NK-92 (cell line): Measurements from ENCODE around the gene ZBTB42.

Source experiments
- DNase-seq: peaks from one replicate; lab custom pipeline; 2025; ENCODE audit not compliant: unreplicated experiment; lab: John Stamatoyannopoulos, UW

The ZBTB42 gene

GRCh38 chr14:104800771-104801519, at the start of gene ZBTB42:
Gene ZBTB42 (plus strand): TSS chr14:104801101. CDS start chr14:104801198, 97 bp downstream.
- DNase-seq: no peak

- no peak for DNase-seq
Measured at GRCh38 chr14:104751539-104752422, 49.1 kb upstream of the ZBTB42 start.

GRCh38 chr14:104752423-104752734, 48.5 kb upstream of the ZBTB42 start:
- DNase-seq: no peak

- DNase-seq: peak; percentile 100
Measured at GRCh38 chr14:104752735-104753527, 48.0 kb upstream of the ZBTB42 start, which contains the start of gene SIVA1. Gene SIVA1 (plus strand): TSS chr14:104753147. CDS start chr14:104753202, 55 bp downstream.

- no peak for DNase-seq
Measured at GRCh38 chr14:104753528-104754212, 47.2 kb upstream of the ZBTB42 start.

GRCh38 chr14:104754213-104754851, 46.6 kb upstream of the ZBTB42 start:
- DNase-seq: no peak

- no peak for DNase-seq
Measured at GRCh38 chr14:104755621-104756020, 45.3 kb upstream of the ZBTB42 start.

- no peak for DNase-seq
Measured at GRCh38 chr14:104756477-104757237, 44.2 kb upstream of the ZBTB42 start.

- DNase-seq: no peak
Measured at GRCh38 chr14:104757238-104757585, 43.7 kb upstream of the ZBTB42 start.

- no peak for DNase-seq
Measured at GRCh38 chr14:104757681-104758392, 43.1 kb upstream of the ZBTB42 start.

GRCh38 chr14:104758981-104759969, 41.6 kb upstream of the ZBTB42 start:
- DNase-seq: no peak

- no peak for DNase-seq
Measured at GRCh38 chr14:104765517-104765916, 35.4 kb upstream of the ZBTB42 start.

- DNase-seq: no peak
Measured at GRCh38 chr14:104766256-104766862, 34.5 kb upstream of the ZBTB42 start.

GRCh38 chr14:104766863-104767633, 33.9 kb upstream of the ZBTB42 start:
- DNase-seq: no peak

GRCh38 chr14:104767634-104767918, 33.3 kb upstream of the ZBTB42 start:
- no peak for DNase-seq

- DNase-seq: peak; percentile 19
Measured at GRCh38 chr14:104768437-104769323, 32.2 kb upstream of the ZBTB42 start.
